NCI-H510A (cell line): ENCODE data around the gene MCF2L.
"Not testable (repeated sequence)": the region's sequence is repeated elsewhere in the genome, so short reads cannot be mapped to it uniquely, and the experiment has no call there.

ENCODE experiments used
- DNase-seq: peaks from one replicate; lab custom pipeline; 2025; lab: John Stamatoyannopoulos, UW

The MCF2L gene

DNA sequence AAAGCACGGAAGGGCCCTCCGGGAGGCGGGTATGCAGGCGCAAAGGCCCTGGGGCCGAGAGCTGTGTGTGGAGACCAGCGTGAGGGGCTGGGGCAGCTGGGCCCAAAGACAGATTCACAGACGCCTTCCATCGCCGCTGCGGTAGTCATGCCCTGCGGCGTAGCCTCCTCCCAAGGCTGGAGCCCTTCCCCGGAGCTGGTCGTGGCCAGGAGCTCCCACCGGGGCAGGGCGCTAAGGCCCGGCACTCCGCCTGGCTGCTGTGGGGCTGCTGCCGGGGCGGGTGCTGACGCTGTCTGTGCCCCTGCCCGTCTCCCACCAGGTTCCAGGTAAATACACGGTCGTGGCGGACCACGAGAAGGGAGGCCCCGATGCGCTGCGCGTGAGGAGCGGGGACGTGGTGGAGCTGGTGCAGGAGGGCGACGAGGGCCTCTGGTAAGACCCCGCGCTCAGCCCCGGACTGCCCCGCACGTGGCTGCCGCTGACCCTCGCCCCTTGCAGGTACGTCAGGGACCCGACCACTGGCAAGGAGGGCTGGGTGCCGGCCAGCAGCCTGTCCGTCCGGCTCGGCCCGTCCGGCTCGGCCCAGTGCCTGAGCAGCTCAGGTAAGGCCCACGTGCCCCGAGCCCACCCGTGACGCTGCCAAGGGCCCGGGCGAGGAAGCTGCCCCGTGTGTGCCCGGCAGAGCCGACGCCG, 127.2 kb downstream of the MCF2L start:
- no peak for DNase-seq

DNA sequence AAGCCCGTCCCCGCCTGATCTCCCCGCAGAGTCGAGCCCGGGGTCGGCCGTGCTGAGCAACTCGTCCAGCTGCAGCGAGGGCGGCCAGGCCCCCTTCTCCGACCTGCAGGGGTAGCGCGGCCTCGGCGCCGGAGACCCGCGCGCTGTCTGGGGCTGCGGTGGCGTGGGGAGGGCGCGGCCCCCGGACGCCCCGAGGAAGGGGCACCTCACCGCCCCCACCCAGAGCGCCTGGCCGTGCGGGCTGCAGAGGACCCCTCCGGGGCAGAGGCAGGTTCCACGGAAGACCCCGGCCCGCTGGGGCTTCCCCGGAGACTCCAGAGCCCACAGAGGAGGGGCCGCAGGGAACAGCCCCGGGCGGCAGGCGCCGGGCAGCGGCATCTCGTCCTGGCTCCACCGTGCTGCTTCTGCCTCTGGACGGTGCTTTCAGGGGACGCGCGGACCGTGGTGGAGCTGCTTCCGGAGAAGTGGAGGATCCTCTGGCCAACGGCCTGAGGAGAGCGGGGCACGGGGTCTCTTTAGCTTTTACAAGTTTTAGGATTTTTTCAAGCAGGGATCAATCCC, 127.8 kb downstream of the MCF2L start:
- no peak for DNase-seq

DNA sequence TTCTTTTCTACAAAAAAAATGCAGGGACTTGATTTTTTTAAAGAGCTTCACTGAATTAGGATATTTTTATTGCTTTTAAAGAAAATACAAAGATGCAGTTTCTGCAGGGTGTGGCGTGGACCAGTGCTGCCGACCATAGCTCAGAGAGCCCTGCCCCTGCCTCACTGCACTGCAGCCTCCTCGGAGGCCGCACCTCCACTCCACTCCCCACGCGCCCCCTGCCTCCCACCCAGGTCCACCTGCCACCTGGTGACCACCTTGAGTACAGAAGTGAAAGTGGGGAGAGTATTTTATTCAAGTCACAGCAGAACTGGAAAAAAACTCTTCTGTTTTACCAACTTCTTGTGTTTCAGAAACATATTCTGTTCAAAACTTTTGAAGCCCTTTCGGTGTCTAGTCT, 128.6 kb downstream of the MCF2L start:
- no peak for DNase-seq

DNA sequence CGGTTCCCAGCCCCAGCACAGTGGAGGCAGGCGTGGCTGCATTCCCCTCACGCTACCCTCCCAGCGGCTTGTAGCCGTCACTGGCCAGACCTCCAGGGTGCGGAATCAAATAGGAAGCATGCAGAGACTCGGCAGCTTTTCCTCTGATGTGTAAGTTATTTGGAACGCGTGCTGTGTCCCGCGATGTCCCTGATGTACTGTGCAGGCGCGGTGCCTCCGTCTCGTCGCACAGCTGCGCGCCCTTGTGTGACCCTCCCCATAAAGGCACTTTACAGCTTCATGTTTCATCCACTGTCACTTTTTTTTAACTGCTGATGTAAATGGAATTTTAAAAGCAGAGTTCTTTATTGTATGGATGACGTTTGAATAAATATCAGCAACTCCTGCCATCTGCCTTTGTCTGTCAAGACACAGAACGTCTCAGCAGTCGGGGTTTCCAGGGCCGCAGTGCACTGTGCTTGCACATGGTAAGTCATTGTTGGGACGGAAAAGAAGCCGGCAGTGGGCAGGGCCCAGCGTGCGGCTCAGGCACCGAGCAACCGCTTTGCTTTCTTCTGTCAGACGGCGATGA, 129.2 kb downstream of the MCF2L start:
- DNase-seq = no peak

DNA sequence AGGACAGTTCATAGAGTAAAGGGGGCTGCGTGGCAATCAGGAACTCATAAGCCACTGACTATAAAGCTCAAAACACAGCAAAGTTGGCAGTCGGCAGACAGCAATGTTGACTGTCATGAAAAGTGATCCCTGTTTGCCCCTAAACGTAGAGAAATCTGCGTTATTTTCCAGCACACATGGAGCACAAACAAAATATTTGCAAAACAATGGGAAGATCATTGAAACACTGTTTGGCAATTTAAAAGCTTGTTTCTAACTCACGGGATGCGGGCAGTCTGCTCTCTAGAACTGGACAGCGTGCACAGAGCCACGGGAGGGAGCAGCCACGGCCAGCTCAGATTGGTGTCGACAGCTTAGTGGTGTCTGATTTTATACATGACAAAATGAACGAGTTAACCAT, 130.1 kb downstream of the MCF2L start:
- DNase-seq = no peak

DNA sequence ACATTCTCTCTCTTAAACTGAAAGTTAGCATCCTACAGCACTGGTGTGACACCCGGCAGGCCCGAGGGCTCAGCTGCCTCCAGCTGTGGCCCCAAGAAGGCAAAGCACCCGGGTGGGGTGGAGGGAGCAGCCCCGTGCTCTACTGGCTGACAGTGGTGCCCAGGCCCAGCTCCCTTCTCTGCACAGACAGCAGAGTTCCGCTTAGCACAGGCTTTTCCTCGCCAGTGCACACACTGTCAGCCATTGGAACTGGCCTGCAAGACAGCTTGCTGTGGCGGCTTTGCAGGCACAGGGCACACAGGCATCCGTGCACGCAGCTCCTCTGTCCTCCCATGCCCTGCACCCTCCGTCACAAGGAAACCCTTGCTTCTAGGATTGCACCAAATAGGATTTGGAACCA, 133.3 kb downstream of the MCF2L start:
- not testable (repeated sequence) for DNase-seq

DNA sequence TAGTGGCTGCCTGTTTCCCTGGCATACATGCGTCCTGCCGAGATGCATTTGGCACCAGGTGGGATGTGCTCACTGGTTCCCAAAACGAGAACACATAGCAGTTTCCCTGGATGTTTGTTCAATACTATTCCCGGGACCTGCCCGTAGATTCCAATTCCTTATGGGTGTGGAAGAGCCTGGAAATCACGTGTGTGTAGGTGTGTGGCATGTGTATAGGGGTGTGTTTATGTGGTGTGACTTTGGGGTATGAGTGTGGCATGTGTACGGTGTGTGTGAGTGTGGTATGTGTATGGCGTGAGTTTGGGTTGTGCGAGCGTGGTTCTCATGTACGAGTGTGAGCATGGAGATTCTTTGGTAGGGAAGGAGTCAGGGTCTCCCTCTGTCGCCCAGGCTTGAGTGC, 133.7 kb downstream of the MCF2L start:
- DNase-seq = no peak

DNA sequence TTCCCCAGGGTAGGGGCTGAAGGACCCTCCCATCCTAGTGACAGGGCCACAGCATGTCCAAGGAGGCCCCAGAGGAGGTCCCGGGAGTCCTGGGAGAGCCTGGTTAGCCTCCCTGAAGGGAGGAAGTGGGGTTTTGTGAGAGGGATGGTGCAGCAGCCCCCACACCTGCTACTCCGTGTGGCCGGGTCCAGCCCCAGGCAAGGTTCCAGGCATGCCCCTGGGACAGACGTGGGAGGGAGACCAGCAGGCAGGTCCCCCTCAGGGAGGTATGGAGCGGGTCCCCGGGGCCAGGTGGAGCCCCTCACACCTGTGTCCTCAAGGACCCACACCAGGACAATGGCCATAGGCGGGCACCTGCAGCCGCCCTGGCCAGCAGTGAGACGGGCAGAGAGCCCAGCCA, 134.6 kb downstream of the MCF2L start:
- DNase-seq = no peak

DNA sequence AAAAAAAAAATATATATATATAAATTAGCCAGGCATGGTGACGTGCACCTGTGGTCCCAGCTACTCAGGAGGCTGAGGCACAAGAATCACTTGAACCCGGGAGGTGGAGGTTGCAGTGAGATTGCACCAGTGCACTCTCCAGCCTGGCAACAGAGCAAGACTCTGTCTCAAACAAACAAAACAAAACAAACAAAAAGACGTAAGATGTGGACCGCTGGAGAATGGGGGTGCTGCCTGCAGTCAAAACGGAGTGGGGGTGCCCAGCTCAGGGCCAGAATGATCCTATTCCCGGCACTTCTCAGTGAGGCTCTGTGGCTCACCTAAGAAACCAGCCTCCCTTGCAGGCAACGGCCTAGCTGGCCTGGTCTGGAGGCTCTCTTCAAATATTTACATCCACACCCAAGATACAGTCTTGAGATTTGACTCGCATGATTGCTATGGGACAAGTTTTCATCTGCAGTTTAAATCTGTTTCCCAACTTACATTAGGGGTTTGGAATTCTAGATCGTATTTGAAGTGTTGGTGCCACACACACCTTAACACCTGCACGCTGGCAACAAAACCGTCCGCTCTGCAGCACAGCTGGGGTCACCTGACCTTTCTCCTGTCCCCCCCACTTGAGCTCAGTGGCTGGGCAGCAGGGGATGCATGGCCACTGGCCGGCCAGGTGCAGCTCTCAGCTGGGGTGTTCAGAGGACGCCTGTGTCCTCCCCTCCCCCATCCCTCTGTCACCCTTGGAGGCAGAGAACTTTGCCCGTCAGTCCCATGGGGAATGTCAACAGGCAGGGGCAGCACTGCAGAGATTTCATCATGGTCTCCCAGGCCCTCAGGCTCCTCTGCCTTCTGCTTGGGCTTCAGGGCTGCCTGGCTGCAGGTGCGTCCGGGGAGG, 136.3 kb downstream of the MCF2L start, which contains the start of gene F7:
Gene F7 (plus strand): TSS at position 760 of the 889 bp plus-strand sequence. CDS start 51 bp downstream, at position 811.
- no peak for DNase-seq

DNA sequence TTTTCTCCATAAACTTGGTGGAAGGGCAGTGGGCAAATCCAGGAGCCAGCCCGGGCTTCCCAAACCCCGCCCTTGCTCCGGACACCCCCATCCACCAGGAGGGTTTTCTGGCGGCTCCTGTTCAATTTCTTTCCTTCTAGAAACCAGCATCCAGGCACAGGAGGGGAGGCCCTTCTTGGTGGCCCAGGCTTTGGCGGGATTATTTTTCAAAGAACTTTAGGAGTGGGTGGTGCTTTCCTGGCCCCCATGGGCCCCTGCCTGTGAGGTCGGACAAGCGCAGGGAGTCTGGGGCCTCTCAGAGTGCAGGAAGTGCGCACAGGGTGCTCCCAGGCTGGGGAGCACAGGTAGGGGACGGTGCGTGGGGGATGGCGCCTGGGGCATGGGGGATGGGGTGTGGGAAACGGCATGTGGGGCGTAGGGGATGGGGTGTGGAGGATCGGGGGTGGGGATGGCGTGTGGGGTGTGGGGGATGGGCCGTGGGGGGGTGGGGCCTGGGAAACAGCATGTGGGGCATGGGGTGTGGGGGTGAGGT, 137.0 kb downstream of the MCF2L start:
- no peak for DNase-seq

DNA sequence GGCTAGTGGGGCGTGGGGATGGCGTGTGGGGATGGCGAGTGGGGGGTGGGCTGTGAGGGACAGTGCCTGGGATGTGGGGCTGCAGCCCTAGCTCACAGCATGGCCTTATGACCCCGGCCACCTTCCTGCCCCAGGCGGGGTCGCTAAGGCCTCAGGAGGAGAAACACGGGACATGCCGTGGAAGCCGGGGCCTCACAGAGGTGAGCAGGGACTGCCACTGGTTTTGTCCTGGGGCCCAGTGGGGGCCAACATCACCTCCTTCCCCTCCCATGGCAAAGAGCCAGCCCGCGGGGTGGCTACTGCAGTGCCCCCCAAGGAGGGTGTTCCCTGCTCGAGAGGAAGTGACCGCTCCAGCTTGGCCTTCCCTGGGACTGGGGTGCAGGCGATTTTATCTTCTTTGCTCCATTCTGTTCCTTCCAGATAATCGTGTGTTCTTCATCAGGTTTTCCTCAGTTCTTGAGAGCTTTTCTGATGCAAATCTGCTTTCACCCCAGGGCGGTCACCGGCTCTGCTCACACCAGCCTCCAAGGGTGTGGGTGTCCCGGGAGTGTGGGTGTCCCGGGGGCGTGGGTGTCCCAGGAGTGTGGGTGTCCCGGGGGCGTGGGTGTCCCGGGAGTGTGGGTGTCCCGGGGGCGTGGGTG, 137.8 kb downstream of the MCF2L start:
- no peak for DNase-seq

DNA sequence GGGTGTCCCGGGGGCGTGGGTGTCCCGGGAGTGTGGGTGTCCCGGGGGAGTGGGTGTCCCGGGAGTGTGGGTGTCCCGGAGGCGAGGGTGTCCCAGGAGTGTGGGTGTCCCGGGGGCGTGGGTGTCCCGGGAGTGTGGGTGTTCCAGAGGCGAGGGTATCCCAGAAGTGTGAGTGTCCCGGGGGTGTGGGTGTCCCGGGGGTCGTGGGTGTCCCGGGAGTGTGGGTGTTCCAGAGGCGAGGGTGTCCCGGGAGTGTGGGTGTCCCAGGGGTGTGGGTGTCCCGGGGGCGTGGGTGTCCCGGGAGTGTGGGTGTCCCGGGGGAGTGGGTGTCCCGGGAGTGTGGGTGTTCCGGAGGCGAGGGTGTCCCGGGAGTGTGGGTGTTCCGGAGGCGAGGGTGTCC, 139.5 kb downstream of the MCF2L start:
- DNase-seq = not testable (repeated sequence)

DNA sequence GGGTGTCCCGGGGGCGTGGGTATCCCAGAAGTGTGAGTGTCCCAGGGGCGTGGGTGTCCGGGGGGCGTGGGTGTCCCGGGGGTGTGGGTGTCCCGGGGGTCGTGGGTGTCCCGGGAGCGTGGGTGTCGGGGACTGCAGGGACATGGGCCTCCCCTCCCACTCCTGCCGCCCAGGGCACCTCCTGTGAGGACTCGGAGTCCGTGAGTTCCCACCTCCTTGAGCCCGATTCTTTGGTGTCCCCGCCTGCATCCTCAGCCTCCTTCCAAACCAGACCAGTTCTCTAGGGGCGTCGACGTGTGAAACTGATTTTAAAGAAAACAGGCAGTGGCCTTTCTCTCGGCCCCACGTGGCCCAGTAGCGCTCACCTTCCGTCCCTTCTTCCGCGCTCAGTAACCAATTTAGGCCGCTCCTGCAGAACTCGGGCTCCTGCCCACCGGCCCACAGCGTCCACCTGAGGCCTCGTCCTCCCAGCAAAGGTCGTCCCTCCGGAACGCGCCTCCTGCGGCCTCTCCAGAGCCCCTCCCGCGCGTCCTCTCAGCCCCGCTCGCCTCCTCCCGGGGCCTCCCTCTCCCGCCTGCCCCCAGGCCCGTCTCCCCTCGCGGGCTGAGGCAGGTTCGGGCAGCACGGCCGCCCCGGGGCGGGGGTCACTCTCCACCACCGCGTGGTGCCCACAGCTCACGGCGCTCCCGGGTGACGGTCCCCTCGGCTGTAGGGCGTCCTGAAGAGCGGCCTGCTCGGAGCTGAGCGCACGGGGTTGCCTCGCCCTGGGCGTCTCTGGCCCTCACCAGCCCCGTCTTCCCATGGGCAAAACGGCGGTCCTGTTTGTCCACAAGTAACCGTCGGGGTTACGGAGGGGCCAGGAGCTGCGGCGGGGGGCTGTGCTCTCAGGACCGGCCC, 140.4 kb downstream of the MCF2L start:
- DNase-seq = no peak

DNA sequence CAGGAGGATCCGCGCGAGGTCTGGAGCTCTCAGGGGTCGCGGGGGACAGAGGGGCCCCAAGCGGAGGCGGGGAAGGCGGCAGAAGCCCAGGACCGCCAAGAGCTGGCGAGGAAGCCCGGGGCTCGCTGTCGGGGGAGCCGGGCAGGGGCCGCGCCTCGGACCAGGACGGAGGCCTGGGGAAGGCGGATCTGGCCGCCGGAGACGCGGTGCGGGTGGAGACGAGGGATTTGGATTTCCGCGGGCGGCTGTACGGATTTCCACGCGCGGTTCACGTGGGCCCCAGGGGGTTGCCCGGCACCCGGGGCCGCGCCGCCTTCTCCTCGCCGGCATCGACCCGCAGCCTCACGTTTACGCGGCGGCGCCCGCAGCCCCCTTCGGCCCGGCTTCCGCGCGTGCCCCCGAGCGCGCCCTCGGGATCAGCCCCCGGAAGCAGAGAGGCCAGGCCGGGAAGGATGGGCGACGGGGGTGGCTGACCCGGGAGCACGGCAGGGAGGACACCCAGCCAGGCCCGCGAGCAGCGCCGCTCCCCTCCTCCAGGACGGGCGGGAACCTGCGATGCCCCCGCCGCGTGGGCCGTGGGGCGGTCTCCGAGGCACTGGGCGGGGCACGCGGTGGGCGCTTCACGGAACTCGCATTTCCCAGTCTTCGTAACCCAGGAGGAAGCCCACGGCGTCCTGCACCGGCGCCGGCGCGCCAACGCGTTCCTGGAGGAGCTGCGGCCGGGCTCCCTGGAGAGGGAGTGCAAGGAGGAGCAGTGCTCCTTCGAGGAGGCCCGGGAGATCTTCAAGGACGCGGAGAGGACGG, 141.2 kb downstream of the MCF2L start:
- no peak for DNase-seq

DNA sequence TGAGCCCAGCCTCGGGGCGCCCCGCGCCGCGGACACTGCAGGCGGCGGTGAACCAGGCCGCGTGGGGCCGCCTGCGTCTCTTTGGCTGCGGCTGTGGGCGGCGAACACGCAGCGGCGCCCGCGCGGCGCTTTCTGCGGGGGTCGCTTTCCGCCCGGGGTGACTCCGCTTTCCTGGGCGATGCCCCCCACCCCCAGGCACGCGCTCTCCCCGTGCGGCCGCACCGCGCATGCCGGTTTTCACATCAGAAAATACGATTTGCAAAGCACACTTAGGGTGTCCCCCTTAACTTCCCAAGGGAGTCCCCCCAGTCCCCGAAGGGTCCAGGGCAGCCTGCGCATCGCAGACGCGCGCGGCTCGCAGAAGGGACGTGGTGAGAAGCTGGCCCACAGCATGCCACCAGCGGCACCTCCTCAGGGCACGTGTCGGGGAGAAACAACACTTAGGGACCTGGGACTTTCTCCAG, 141.9 kb downstream of the MCF2L start:
- no peak for DNase-seq

DNA sequence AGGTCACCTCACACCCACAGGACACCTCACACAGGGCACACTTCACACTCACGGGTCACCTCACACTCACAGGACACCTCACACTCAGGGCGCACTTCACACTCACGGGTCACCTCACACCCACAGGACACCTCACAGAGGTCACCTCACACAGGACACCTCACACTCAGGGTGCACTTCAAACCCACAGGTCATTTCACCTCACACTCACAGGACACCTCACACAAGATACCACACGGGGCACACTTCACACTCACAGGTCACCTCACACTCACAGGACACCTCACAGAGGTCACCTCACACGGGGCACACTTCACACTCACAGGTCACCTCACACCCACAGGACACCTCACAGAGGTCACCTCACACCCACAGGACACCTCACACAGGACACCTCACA, 142.8 kb downstream of the MCF2L start:
- not testable (repeated sequence) for DNase-seq

DNA sequence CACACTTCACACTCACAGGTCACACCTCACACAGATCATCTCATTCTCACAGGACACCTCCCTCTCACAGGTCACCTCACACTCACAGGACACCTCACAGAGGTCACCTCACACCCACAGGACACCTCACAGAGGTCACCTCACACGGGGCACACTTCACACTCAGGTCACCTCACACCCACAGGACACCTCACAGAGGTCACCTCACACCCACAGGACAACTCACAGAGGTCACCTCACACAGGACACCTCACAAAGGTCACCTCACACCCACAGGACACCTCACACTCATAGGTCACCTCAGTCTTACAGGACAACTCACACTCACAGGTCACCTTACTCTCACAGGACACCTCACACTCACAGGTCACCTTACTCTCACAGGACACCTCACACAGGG, 143.5 kb downstream of the MCF2L start:
- not testable (repeated sequence) for DNase-seq

DNA sequence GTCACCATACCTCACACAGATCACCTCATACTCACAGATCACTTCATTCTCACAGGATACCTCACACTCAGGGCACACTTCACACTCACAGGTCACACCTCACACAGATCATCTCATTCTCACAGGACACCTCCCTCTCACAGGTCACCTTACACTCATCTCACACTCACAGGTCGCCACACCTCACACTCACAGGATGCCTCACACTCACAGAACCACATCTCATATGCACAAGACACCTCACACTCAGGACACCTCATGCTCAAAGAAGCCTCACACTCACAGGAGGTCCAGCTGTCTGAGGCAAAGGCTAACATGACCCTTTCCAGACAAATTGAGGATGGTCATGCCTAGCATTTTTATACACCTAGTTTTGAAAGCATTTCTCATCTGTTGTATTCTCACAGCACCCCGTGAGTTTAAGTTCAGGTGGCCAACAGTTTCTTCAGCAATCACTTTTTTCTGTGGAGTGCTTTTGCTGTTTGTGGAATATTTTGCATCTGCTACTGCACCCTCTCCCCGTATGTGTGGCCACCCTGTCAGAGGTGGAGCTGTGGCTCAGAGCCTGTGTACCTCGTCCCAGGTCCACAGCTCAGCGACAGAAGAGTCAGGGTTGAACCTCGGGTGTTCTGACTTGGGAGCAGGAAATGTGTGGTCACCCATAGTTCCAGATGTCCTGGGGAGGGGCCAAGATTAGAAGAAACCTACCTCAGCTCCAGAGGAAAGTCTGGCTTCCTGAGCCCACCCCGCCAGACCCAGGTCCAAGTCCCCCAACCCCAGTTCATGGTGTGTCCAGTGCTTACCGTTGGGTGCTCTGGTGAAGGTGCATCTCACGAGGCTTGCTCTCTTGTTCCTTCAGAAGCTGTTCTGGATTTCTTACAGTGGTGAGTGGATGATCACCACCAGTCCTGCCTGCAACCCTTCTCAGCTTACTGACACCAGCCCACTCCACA, 144.2 kb downstream of the MCF2L start:
- no peak for DNase-seq

DNA sequence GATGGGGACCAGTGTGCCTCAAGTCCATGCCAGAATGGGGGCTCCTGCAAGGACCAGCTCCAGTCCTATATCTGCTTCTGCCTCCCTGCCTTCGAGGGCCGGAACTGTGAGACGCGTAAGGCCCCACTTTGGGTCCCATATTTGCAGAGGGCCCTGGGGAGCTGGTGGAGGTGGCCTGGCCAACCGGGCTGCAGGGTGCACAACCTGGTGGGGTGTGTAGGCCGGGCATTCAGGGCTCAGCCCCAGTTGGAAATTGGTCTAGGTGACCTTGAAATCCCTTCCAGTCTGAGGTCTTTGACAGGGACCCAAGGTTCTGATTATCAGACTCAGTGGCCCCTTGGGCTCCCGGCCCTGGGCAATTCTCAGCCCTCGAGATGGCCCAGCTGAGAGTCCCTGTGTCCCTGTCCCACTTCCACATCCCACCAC, 144.8 kb downstream of the MCF2L start:
- no peak for DNase-seq
